Ishikawa (cell line): ENCODE data around the gene SUCLG2.

Experiments used
- EP300 ChIP-seq: IDR thresholded peaks from 2 replicates; pipeline ENCODE4 v1.6.1; 2012; ENCODE audit warnings: borderline replicate concordance
- RAD21 ChIP-seq: IDR thresholded peaks from 2 replicates; pipeline ENCODE4 v1.6.1; 2012; ENCODE audit warnings: low read depth

DNA sequence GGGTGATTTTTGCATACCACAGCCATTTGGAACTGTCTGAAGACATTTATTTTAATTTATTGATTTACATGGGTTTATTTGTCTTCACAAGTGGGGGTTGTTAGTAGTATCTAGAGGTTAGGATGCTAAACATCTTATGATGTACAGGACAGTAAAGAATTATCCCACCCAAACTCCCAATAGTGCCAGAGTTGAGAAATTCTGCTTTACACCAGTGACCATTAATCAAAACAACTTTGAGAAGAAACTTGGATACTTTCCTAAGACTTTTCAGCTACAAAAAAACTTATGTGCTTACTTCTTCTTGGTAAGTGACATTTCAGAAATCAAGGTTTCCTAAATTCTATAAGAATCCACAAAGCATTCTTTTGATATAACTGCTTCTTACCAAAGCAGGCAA, 156.7 kb downstream of the SUCLG2 start:
- TF ChIP-seq EP300: no peak
- TF ChIP-seq RAD21: no peak
